ENCODE measurements around the gene AGER. TPM values are rescaled to one million over a fixed set of nuclear protein-coding genes. Genes with fewer than 3 reads are reported as not detected.

AGER gene
- total RNA-seq (4.5 and 5.9 TPM in 2 replicates), polyA plus RNA-seq (3.4 and 21.2 TPM in 2 replicates)

GRCh38 chr6:32184084-32184640 lies at the start of gene AGER:
TSS of gene AGER (minus strand) at chr6:32184253. CDS start at chr6:32184222, 31 bp downstream.
- Histone ChIP-seq H3K27me3 (no peaks in the 10 kb centered on the region), H3K9me3 (ENCODE audit: low read depth) (no peaks in the 10 kb centered on the region), H3K9me2 (replicated peaks; ENCODE audit: insufficient read depth) (no peaks in the 10 kb centered on the region), H3K4me3 (no peak within 1 kb of the TSS), H2AFZ (no peak within 1 kb of the TSS), H3K4me2 (no peak within 1 kb of the TSS), H3K79me2 (peaks cover 33% of the 10 kb centered on the region), H3K27ac (peak within 1 kb of the TSS; percentile 63), H4K20me1 (ENCODE audit: insufficient read depth, poor library complexity, severe bottlenecking) (no peaks in the 10 kb centered on the region), H3K36me3 (replicated peaks; ENCODE audit: insufficient read depth, low read depth) (no peaks in the 10 kb centered on the region), H3K4me1 (ENCODE audit: insufficient read depth) (peaks cover 21% of the 10 kb centered on the region)
- no peak for TF ChIP-seq EZH2phosphoT487 (IDR thresholded peaks at IDR 0.05; ENCODE audit: low read depth, severe bottlenecking, unreplicated experiment)
- no peak for TF ChIP-seq CTCF (IDR thresholded peaks at IDR 0.05; ENCODE audit: poor library complexity)
- TF ChIP-seq EZH2 (IDR thresholded peaks at IDR 0.05; ENCODE audit: borderline replicate concordance) = no peak
- WGBS (ENCODE audit: low lambda C conversion rate, missing lambda C conversion rate) = 80% methylated on average over 6 of the region's 6 CpGs
- no peak for DNase-seq (ENCODE audit: low spot score)

GRCh38 chr6:32226434-32226833 lies 42.4 kb upstream of the AGER start:
- no peaks in the 10 kb centered on the region for H3K27me3 ChIP-seq
- no peaks in the 10 kb centered on the region for H3K9me3 ChIP-seq (ENCODE audit: low read depth)
- 92% methylated on average over 7 of the region's 7 CpGs for WGBS (ENCODE audit: low lambda C conversion rate, missing lambda C conversion rate)
- H2AFZ ChIP-seq = no peak overlapping the region
- H3K27ac ChIP-seq = no peak overlapping the region
- no peak for TF ChIP-seq CTCF (IDR thresholded peaks at IDR 0.05; ENCODE audit: poor library complexity)
- TF ChIP-seq EZH2phosphoT487 (IDR thresholded peaks at IDR 0.05; ENCODE audit: low read depth, severe bottlenecking, unreplicated experiment) = no peak
- no peak for TF ChIP-seq EZH2 (IDR thresholded peaks at IDR 0.05; ENCODE audit: borderline replicate concordance)
- H3K4me2 ChIP-seq = no peak overlapping the region
- no peaks in the 10 kb centered on the region for H3K36me3 ChIP-seq (replicated peaks; ENCODE audit: insufficient read depth, low read depth)
- no peaks in the 10 kb centered on the region for H3K4me1 ChIP-seq (ENCODE audit: insufficient read depth)
- H3K4me3 ChIP-seq = no peak overlapping the region
- H3K9me2 ChIP-seq (replicated peaks; ENCODE audit: insufficient read depth) = no peaks in the 10 kb centered on the region
- H3K79me2 ChIP-seq = no peaks in the 10 kb centered on the region
- no peaks in the 10 kb centered on the region for H4K20me1 ChIP-seq (ENCODE audit: insufficient read depth, poor library complexity, severe bottlenecking)
- DNase-seq (ENCODE audit: low spot score) = no peak

GRCh38 chr6:32224696-32225095 lies 40.6 kb upstream of the AGER start:
- no peak for DNase-seq (ENCODE audit: low spot score)
- Histone ChIP-seq H3K4me3 (no peak overlapping the region), H3K9me3 (ENCODE audit: low read depth) (no peaks in the 10 kb centered on the region), H4K20me1 (ENCODE audit: insufficient read depth, poor library complexity, severe bottlenecking) (no peaks in the 10 kb centered on the region), H3K27me3 (no peaks in the 10 kb centered on the region), H3K36me3 (replicated peaks; ENCODE audit: insufficient read depth, low read depth) (no peaks in the 10 kb centered on the region), H2AFZ (no peak overlapping the region), H3K27ac (no peak overlapping the region), H3K4me1 (ENCODE audit: insufficient read depth) (no peaks in the 10 kb centered on the region), H3K9me2 (replicated peaks; ENCODE audit: insufficient read depth) (no peaks in the 10 kb centered on the region), H3K4me2 (no peak overlapping the region), H3K79me2 (no peaks in the 10 kb centered on the region)
- TF ChIP-seq CTCF (IDR thresholded peaks at IDR 0.05; ENCODE audit: poor library complexity) (no peak), EZH2 (IDR thresholded peaks at IDR 0.05; ENCODE audit: borderline replicate concordance) (no peak), EZH2phosphoT487 (IDR thresholded peaks at IDR 0.05; ENCODE audit: low read depth, severe bottlenecking, unreplicated experiment) (no peak)
- WGBS (ENCODE audit: low lambda C conversion rate, missing lambda C conversion rate) = 94% methylated on average over 2 of the region's 2 CpGs
